Transverse colon (tissue), 4 donors: ENCODE data around the gene NEK6.

Source experiments
- EP300 ChIP-seq: sonication (generic); formaldehyde crosslinking; IDR thresholded peaks from one replicate; pipeline ENCODE4 v1.6.1; 2017; ENCODE audit warnings: antibody characterized with exemption, low read depth
- POLR2A ChIP-seq: fragments of 450-650 bp; IDR thresholded peaks from one replicate; pipeline ENCODE4 v1.6.1; 2016; ENCODE audit warnings: antibody characterized with exemption, mild to moderate bottlenecking, moderate library complexity
- POLR2AphosphoS5 ChIP-seq, 3 donors: sonication (generic); formaldehyde crosslinking; IDR thresholded peaks; one replicate each; pipeline ENCODE4 v1.6.1; 2016; ENCODE audit warnings: antibody characterized with exemption in 3 of 3
- TF ChIP-seq, protein P1 (sequence below), 5 experiments: fragments of 200-600 bp in 3 of 5; fragments of 450-650 bp in 2 of 5; sonication (generic) in 3 of 5; IDR thresholded peaks; 1 replicate in 2 of 5; 2 replicates in 3 of 5; pipeline ENCODE4 v1.5.1; 2016 to 2017; ENCODE audit warnings: antibody characterized with exemption in 5 of 5, inconsistent platforms in 3 of 5, mild to moderate bottlenecking in 2 of 5, moderate library complexity in 1 of 5

DNA sequence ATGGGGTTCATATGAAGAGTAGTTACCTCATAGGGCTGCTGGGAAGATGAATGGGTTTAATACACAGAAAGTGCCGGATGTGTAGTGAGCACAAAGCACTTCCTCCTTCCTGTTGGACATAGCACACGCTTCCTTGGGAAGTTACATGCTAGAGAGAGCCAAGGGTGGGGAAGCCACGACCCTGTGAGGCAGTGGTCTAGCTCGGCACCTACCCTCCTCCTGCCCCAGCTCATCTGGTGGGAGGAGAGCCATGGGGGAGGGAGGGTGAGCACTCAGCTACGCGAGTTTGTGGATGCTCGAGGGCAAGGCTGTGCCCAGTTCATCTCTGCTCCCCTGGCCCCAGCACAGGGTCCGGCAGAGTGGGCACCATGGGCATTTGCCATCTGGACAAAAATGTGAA lies 43.6 kb upstream of the NEK6 start:
- TF ChIP-seq, protein P1, sequence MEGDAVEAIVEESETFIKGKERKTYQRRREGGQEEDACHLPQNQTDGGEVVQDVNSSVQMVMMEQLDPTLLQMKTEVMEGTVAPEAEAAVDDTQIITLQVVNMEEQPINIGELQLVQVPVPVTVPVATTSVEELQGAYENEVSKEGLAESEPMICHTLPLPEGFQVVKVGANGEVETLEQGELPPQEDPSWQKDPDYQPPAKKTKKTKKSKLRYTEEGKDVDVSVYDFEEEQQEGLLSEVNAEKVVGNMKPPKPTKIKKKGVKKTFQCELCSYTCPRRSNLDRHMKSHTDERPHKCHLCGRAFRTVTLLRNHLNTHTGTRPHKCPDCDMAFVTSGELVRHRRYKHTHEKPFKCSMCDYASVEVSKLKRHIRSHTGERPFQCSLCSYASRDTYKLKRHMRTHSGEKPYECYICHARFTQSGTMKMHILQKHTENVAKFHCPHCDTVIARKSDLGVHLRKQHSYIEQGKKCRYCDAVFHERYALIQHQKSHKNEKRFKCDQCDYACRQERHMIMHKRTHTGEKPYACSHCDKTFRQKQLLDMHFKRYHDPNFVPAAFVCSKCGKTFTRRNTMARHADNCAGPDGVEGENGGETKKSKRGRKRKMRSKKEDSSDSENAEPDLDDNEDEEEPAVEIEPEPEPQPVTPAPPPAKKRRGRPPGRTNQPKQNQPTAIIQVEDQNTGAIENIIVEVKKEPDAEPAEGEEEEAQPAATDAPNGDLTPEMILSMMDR (IDR thresholded peaks at IDR 0.05) = no peak
- TF ChIP-seq EP300 (no peak), POLR2AphosphoS5 (IDR thresholded peaks at IDR 0.05) (no peak), POLR2A (no peak)
